GM21825 (cell line): ENCODE measurements around the gene RASSF4.

ENCODE experiments used
- ATAC-seq: cut with Tn5 transposase; IDR thresholded peaks from one replicate; pipeline ENCODE4 v1.9.1; 2021; ENCODE audit warnings: mild to moderate bottlenecking, moderate library complexity; ENCODE audit not compliant: unreplicated experiment

Gene RASSF4

GRCh38 chr10:44985175-44985681 is 25.6 kb downstream of the RASSF4 start:
- no peak for ATAC-seq

GRCh38 chr10:44986179-44986578 is 26.6 kb downstream of the RASSF4 start:
- no peak for ATAC-seq

GRCh38 chr10:44986670-44987069 is 27.1 kb downstream of the RASSF4 start:
- no peak for ATAC-seq

GRCh38 chr10:44988957-44989585 is 29.5 kb downstream of the RASSF4 start:
- no peak for ATAC-seq

GRCh38 chr10:44989597-44990301 is 30.1 kb downstream of the RASSF4 start:
- no peak for ATAC-seq

- ATAC-seq: no peak
These were observed 30.7 kb downstream of the RASSF4 start for GRCh38 chr10:44990302-44990655.

- no peak for ATAC-seq
These were observed 31.4 kb downstream of the RASSF4 start for GRCh38 chr10:44990965-44991364.

DNA sequence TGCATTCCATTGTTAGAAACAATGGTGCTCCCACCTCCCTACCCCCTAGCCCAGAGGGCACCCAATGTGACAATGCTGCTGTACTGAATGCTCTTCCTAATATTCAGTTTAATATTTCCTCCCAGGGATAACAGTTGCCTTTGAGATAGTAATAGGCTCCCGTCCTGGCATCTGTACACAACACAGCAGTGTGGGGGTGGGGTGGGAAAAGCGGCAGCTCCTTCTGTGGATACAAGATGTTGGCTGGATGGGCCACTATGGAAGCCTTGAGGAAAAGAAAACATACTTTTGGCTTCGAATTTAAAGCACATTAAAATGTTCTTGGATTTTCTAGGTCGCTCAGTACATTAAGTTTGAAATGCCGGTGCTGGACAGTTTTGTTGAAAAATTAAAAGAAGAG is 32.0 kb downstream of the RASSF4 start:
- ATAC-seq: no peak

- ATAC-seq: no peak
These were observed 32.6 kb downstream of the RASSF4 start for GRCh38 chr10:44992070-44992731.

GRCh38 chr10:44992732-44993225 is 33.2 kb downstream of the RASSF4 start:
- no peak for ATAC-seq

DNA sequence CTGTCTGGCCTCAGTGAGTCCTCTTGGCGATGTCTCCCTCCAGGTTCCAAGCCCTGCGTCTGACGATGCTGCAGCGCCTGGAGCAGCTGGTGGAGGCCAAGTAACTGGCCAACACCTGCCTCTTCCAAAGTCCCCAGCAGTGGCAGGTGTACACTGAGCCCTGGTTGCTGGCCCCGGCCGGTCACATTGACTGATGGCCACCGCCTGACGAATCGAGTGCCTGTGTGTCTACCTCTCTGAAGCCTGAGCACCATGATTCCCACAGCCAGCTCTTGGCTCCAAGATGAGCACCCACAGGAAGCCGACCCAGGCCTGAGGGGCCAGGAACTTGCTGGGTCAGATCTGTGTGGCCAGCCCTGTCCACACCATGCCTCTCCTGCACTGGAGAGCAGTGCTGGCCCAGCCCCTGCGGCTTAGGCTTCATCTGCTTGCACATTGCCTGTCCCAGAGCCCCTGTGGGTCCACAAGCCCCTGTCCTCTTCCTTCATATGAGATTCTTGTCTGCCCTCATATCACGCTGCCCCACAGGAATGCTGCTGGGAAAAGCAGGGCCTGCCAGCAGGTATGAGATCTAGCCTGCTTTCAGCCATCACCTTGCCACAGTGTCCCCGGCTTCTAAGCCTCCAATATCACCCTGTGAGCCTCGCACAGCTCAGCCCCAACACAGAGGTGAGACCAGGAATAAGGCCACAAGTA is 33.8 kb downstream of the RASSF4 start:
- ATAC-seq: no peak

DNA sequence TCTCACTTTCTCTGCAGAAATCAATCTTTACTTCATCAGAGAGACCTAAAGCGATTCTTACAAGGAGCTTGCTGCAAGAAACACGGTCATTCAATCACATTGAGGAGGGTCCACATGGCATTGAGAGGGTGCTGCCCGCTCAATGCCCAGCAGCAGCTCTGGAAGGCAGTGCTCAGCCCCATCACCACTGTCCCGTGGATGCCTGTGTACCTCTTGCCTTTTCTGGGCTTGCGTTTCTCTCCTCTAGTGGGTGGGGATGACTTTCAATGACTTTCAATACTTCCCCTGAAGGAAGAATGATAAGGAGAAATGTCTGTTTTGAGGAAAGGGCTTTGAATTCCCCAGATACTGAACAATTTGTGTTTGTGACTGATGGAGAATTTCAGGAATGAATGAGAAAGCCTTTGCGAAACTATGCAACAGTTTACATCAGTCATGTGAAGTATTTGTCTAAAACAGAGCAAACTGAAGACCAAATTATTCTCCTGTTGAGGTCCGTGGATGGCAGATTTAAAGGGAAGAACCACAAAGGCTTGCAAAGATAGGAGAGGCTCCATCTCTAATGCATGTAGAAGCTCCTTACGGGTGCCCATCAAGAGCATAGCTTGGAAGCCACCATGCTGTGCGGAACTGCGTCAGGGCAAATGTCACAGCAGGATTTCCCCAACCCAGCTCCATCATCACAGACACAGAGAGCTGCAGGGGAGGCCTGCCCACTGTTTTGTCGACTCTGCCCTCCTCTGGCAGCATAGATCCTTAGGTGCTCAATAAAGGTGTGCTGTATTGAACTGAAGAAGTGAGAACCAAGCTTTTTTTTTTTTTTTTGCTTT is 34.5 kb downstream of the RASSF4 start:
- no peak for ATAC-seq

DNA sequence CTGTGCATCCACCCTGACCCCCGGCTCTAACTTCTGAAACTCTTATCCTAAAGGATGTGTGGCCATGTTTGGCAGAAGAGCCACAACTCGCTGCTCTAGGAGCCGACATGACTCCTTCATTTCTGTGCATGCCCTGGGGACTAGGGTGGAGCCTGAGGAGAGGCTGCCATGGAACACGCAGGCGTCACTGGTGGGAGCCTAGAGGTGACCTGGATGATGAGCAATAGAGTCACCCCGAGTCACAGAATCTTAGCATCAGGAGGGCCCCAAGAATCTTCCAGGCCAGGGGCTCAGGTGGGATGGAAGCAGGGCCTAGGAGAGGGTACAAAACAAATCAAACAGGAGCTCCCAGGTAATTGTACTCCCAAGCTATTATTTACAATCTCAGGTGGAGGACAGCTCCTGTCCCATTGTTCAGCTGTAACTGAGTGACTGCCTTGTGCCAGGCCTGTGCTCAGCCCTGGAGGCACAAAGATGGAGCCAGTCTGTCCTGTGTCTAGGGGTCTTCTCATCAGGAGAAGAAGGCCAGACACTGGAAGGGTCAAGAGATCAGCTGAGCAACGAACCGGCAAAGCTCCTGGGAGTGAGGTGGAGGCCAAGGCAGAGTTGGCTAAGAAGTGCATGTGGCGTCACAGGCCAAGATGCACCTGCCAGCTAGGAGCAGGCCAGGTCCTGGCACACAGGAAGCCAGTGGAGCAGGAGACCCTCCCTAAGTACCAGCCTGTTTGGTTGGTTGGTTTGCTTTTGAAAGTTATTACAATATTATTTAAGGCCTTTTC is 35.3 kb downstream of the RASSF4 start:
- ATAC-seq: no peak

GRCh38 chr10:44995581-44995913 is 35.9 kb downstream of the RASSF4 start:
- no peak for ATAC-seq

DNA sequence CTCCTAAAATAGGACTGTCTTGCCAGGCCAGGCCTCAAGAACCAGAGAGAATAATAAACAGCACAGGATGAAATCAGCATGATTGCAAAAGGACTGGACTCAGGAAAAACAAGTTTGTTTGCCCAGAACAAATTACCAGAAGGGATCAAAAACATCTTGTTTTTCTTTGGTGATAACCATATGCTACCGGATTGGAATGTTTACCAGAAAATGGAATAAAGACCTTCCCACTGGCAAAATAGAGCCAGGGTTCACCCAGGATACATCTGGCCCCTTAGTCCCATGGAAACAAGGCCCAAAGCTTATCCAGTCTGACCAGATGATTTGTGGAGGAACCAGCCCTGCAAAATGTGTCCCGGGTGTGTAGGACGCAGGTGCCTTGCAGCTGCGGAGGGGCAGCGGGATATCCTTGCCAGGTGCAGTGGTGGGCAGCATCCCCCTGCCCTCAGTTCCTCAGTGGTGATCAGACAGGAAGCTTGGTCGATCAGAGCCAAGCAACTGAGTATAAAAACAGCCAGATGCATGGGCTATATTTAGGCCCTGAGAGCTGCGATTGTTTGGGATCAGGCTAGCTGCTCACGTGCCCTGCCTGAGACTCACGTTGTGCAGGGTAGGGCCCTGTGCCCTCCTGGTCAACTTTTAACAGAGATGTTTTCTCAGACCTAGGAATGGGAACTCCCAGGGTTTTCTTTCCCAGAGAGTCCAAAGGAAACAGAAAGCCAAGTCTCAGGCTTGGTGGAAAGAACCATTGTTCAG is 36.5 kb downstream of the RASSF4 start:
- ATAC-seq: no peak

DNA sequence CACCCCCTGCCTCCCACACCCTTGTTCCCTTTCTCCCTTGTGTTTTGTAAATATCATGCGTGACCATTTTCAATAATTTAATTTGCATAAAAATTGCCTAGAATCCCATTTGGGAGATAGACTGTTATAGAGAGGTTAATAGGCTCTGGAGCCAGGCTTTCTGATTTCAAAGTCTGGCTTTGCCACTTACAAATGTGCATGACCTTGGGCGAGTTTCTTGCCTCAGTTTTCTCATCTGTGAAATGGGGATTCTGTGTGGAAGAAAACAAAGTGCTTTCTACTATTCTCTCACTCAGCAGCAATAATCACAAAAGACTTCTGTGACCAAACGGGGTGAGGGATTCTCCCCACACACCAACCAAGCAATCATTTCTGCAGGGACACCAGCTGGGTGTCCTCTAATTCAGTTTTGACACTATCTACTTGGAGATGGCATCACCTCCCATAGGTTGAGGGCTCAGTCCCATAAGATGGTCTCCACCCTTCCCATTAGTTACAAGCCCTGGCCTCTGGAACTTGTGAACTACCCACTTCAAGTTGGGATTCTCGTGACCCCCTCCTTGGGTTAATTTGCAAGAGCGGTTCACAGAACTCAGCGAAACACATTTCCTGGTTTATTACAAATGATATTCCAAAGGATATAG is 37.6 kb downstream of the RASSF4 start:
- no peak for ATAC-seq

DNA sequence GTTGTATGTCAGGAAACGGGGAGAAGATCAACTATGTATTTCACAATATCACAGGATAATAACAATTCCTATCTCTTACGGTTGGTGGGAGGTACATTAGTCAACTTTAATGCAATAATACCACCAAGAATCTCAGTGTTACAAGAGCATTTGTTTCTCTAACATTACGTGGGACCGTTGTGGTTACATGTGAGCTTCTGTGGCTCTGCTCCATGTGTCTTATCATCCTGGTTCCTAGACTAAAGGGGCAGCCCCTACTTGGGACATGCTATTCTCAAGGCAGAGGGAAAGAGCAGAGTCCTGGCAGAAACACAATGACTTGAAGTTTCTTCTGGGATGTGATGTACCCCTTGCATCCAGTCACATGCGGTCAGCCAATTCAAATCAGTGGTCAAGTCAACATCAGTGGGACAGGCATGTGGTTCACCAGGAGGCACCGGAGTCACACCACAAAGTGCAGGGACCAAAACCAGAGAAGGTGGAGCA is 38.6 kb downstream of the RASSF4 start:
- ATAC-seq: no peak

- no peak for ATAC-seq
These were observed 40.6 kb downstream of the RASSF4 start for GRCh38 chr10:45000138-45000751.
